GM18517 (cell line): ENCODE measurements around the gene NIT1.
A peak's percentile ranks its signal among the peaks of the same experiment; 100 is the strongest.

ENCODE experiments used
- ATAC-seq: cut with Tn5 transposase; IDR thresholded peaks from one replicate; pipeline ENCODE4 v1.9.1; 2021; ENCODE audit warnings: mild to moderate bottlenecking, moderate library complexity; ENCODE audit not compliant: unreplicated experiment

The NIT1 gene

GRCh38 chr1:161145832-161146231 lies 27.9 kb downstream of the NIT1 start:
- ATAC-seq, result no peak

- no peak for ATAC-seq
Observed at GRCh38 chr1:161153176-161153575, 35.3 kb downstream of the NIT1 start.

- peak; percentile 76 for ATAC-seq
Observed at GRCh38 chr1:161153682-161154337, 35.9 kb downstream of the NIT1 start, which contains the start of gene UFC1. UFC1 (plus strand) TSS chr1:161153978; CDS start chr1:161153998, 20 bp downstream.

- ATAC-seq, result no peak
Observed at GRCh38 chr1:161157867-161158266, 40.0 kb downstream of the NIT1 start.

- ATAC-seq, result no peak
Observed at GRCh38 chr1:161158316-161159010, 40.6 kb downstream of the NIT1 start.

- peak; percentile 74 for ATAC-seq
Observed at GRCh38 chr1:161159087-161159912, 41.4 kb downstream of the NIT1 start, which contains the start of gene USP21. USP21 (plus strand) TSS chr1:161159500; CDS start chr1:161160641, 1,141 bp downstream.

- no peak for ATAC-seq
Observed at GRCh38 chr1:161159913-161160243, 42.0 kb downstream of the NIT1 start.

GRCh38 chr1:161160671-161161145 lies 42.8 kb downstream of the NIT1 start:
- no peak for ATAC-seq

GRCh38 chr1:161161652-161162051 lies 43.7 kb downstream of the NIT1 start:
- ATAC-seq, result no peak

GRCh38 chr1:161162052-161162451 lies 44.1 kb downstream of the NIT1 start:
- no peak for ATAC-seq

- no peak for ATAC-seq
Observed at GRCh38 chr1:161162806-161163205, 44.9 kb downstream of the NIT1 start.

GRCh38 chr1:161163793-161164192 lies 45.9 kb downstream of the NIT1 start:
- ATAC-seq, result no peak

- ATAC-seq, result no peak
Observed at GRCh38 chr1:161164901-161165610, 47.2 kb downstream of the NIT1 start.

- ATAC-seq, result peak; percentile 88
Observed at GRCh38 chr1:161165742-161166668, 48.1 kb downstream of the NIT1 start, which contains the start of gene PPOX. PPOX (plus strand) TSS chr1:161166426; CDS start chr1:161166848, 422 bp downstream.

GRCh38 chr1:161166669-161167548 lies 49.0 kb downstream of the NIT1 start:
- ATAC-seq, result no peak

- no peak for ATAC-seq
Observed at GRCh38 chr1:161168906-161169305, 51.0 kb downstream of the NIT1 start.
